Stimulated activated CD8-positive, alpha-beta memory T cell treated with anti-CD3 and anti-CD28 coated beads, Interleukin-4, amount 100 ng/mL, for 4 hours (primary cell): ENCODE measurements around the gene IFRD1.

Experiments used
- DNase-seq, 2 donors: peaks; one replicate each; pipeline ENCODE4 v3.0.0-alpha.2; 2020; ENCODE audit warnings: low read depth in 2 of 2, low spot score in 1 of 2

IFRD1 gene

DNA sequence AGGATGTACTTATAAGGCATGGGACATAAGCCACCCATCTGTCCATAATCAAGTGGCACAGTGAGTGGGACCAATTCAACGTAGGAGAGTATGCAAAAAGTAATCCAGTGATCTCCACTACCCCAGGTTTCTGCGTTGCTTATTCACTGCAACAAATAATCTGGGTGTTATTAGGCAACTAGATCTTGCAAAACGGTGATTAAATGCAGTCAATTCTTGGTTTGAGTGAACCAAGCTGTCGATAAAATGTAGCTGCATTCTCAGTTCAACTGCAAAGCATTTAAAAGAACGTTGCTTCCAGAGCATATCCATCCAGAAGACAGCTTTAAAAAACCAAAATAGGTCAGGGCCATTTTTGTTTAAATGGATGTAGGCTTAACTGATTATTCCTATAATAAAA lies 35.5 kb downstream of the IFRD1 start:
- no peak for DNase-seq

DNA sequence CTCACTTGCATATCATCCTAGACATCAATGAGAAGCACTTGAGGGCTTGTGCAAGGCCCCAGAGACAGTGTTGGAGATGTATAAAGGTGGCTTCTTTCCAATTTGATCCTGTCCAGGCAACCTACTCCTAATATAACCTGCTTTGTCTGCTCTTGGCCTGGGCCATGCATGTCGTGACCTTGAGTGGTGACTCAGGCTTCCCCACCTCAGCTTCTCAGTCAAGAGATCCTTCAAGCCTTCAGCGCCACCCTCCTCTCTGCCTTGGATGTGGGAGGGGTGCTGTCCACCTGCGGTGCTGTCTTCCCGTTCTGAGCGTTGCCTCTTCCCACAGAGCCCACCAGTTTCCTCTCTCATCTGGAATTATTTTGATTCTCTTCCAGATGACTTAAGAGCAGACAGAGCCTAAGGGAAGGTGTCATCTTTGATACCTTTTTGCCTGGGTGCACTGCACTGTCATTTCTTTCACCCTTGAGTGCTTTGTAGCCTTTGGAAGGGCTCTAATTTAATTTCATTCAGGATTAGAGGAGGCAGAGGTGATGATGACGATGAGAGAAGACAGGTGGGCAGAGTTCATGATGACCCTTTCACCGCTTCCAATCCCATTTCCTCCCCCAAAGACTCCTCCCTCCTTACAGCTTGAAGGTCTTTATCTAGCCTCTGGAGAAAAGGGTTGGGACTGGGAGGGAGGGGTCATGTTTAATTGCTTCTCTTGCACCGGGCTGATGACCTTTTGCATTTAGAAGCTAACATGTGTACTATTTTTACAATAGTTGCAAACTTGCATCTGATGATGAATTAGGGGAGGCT lies 37.4 kb downstream of the IFRD1 start:
- no peak for DNase-seq

DNA sequence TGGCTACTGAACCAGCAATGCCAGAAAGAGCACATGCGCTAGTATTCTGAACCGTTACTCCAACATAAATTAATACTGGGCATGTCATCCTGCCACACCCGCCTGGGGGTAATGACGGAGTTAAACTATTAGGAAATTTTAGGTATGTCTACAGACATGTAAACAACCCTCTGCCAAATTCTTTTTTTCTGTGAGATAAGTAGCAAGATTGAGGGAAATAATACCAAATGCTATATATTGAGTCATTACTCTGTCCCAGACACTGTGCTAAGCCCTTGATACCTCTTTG lies 37.9 kb downstream of the IFRD1 start:
- DNase-seq: no peak

DNA sequence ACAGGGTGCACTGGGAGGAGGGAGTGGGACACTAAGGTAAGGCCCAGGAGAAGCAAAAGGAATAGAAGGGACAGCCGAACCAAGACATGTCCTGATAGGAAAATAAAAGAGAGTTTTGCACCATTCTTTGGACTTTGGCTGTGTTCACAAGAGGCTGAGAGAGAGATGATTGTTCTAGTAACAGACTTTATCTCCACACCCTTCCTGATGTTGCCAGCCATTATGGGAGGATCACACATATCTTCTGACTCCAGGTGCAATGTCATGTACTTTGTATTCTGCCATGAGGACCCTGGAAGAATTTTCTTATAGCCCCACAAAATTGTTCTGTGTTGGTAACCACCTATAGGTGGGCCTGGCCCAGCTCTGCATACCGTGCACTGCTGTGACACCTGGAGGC lies 41.9 kb downstream of the IFRD1 start:
- no peak for DNase-seq

DNA sequence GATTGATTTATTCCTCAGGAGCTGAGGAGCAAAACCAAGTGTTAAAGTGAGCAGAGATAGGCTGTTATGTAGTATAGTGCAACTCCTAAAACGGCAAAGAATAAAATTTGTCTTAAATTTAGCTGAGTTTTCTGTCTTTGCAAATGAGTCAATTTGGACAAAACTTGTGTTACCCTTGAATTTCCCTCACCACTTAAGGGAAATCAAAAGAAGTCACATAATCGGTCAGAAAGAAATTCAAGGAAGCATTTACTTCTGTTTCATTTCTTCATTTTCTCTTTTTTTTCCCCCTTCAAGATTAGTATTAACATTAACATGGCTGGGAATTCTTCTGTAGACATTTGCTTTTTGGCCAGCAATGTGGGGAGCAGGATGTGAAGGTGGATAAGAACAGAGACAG lies 44.4 kb downstream of the IFRD1 start:
- no peak for DNase-seq

DNA sequence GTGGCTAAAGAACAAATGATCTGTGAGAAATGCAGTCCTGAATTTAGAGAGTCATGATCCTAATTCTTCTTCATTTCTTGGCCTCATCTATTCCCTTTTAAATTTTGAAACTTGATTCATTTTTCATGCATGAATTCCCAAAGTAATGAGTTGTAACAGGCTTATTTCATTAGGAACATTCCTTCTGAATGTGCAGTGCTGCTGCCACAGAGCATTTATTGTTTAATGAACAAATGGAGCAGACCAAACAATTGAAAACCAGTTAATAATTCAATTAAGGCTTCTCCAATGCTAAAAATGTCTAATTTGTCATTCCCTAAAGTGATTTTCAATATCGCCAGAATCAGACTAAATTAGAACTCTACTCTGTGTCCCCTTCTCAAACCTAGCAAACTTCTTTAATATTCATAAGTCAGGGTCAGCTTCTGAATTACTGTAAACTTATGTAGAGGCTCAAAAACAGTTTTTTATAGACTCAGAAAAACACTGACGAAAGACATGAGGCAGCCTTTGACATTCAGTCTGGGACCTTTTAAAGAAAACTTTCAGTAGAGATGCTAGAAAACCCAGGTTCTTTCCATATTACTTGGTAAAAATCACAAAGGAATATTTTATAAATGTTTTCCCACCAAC lies 45.0 kb downstream of the IFRD1 start:
- DNase-seq: no peak

DNA sequence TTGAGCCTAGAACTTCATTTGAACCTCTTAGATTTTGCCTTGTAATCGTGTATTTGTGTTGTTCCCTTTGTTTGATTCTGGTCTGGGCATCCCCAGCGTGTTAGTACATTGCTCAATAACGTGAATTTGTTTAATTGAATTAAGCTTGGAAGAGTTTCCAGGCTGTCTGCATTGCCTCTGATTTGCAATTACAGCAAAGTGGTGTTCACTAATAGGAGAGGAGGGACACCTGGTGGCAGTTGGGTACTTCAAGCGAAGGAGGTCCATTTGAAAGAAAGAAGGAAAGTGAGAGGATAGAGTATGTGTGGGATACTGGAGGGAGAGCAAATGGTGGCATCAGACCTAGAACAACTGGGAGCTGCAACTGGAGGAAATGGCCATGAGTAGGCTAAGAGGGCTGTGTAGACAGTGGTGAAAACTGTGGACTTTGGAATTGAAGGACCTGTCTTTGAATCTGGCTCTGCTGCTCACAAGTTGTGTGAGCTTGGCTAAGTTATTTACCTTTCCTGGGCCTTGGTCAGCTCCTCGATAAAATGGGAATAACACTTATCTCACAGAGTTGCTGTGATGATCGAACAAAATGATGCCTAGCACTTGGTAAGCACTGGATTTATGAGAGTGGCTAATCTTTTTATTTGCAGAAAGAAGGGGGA lies 45.7 kb downstream of the IFRD1 start:
- peak in 1 of 2 donors; percentile 12 for DNase-seq

DNA sequence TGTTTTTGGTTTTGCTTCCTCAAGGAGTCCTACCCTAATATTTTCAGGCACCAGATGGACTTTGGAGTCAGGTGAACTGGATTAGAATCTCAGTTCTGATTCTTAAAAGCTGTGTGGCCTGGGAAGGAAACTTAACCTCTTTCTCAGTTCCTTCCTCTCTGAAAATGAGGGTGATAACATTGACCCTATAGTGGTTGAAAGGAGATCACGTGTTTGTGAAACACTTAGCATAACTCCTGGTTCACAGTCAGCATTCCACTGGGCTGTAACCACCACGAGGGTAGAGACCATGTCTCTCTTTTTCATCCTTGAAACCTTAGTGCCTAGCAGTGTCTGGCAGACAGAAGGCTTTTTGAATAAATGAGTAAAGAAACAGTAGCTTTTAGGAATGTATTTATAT lies 47.2 kb downstream of the IFRD1 start:
- DNase-seq: no peak

DNA sequence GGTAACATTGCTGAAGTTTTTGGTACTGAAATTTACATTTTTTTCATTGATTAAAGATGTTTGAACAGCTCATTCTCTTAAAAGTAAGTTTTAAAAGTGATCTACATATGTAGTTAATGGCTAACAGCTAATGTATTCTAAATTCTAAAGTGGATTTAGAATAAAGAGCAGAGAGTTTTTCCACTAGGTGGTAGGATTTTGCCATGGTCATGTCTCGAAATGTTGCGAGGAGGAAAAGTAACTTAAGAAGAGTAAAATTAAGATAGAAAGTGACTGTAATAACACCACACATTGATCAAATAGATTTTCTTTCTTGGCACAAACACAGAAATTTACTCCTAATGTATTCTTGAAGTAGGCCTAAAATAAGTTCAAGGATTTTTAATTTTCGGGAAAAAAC lies 50.4 kb downstream of the IFRD1 start:
- DNase-seq: no peak

DNA sequence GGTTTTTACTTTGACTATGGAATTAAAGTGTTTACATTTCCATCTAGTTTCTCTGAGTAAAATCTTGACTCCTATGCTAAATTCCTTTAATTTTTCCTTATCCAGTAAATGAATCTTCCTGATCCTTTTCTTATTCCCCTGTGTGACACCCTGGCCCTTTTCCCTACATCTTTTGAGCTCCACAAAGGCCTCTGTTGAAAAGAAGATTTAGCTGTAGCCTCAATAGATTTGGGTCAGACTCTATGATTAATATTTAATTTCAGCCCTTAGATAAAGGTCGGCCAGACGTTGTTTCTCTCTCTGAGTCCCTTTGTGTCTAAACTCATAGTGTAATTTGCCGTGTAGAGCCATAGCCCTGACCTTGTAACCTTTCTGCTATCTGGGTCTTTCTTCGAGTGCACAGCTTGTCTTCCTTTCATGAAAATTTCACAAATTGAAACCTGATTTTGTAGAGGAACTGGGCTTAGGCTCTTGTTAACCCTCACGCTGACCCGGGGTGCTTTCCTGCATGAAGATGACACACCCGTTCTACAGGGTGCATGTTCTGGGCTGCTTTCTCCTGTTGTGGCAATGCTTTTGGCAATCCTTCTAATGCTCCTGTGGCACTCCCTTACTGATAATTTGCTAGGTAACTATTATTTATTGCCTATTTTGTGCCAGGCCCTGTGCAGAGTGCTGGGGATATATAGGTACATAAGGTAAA lies 51.7 kb downstream of the IFRD1 start:
- DNase-seq: no peak

DNA sequence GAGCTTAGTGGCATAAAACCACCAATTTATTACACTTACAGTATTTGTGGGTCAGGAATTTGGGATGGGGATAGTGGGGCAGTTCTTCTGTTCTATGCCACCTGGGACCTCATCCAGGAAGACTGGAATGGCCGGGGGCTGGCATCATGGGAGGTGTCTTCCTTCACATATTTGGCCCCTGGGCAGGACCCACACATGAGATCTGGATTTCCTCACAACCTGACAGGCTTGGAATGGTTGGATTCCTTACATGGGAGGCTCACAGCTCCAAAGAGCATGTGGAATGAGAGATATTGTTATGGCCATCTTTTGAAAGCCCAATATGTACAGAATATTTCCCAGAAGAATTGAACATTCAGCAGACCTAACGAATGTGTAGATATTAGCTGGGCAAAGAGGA lies 52.4 kb downstream of the IFRD1 start:
- DNase-seq: no peak

DNA sequence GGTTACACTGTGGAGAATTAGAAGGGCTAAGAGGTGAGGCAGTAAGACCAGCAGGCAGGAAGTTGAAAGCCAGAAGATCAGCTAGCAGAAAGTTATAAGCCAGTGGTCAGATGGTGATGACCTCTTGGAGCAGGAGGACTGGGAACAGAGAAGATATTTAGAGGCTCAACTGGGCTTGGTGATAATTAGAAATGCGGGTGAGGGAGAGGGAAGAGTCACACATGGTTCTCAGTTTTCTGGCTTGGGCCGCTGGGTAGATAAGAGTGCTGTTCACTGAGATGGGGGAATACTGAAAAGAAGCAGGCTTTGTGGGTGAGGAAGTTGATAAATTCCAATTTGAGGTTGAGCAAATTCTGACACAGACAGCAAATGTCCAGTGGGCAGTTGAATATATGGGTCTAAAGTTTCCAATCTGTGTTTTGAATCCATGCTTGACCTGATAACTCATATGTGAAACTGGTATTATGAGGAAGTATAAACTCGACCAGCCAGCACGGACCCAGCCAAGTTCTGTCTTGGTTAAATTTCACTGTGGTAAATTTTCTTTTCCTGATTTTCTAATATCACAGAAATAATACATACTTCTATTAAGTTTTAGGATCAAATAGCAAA lies 53.2 kb downstream of the IFRD1 start:
- no peak for DNase-seq

DNA sequence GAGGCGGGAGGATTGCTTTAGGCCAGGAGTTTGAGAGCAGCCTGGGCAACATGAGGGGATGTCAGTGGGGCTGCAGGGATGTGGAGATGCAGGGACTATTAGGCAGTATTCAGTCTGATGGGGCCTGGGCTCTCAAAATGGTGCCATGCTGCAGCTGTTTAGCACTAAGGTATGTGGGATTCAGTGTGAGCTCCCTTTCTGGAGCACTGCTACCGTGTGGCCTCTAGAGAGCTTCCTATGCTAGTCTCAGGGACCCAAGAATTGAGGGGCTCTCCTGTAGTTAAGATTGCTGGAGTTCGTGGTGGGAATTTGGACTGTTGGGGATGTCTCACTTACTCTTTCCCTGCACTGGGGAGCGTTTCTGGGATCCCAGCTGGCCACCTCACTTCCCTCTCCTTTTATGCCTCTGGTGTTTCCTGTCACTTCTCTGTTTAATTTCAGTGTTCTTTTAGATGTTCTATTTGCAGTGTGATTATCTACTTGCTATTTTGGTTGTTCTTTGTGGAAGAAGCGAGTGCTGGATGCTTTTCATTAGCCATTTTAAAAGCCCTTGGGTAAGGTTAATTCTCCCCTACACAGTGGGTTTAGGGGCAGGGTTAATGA lies 53.9 kb downstream of the IFRD1 start:
- no peak for DNase-seq

DNA sequence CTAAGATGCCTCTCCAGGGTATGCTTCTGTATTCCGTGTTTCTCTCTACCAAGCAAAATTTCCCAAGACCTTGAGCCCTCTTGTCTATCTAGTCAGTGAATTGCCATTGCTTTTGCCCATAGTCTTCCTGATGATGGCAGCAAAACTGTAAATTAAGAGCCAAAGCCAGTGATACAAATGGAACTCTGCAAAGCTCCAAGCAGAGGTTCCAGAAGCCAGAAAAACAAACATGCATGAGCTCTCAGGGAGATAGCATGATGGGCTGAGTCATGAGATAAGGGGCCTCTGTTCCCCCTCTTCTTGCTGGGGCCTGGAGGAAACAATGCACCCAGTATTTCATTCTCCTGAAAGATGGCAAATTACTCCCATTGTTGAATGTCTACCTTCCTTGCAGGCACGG lies 55.2 kb downstream of the IFRD1 start:
- no peak for DNase-seq

DNA sequence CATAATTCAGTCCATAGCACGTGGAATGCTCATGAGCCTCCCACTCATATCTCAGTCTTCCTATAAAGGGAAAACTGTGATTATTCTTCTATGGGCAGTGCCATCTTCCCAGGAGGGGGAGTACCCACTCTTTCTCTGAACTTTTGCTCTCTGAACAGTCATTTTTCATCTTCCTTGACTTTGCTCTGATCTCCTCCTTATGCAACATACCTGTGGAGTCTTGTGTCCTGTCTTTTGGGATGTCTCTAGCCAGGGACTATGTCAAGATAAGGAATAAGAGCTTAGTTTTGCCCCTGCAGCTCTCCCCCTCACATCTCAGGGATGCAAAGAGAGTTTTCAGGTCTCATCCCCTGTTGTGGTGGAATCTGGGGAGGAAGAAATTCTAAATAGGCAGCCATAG lies 58.1 kb downstream of the IFRD1 start:
- DNase-seq: no peak

DNA sequence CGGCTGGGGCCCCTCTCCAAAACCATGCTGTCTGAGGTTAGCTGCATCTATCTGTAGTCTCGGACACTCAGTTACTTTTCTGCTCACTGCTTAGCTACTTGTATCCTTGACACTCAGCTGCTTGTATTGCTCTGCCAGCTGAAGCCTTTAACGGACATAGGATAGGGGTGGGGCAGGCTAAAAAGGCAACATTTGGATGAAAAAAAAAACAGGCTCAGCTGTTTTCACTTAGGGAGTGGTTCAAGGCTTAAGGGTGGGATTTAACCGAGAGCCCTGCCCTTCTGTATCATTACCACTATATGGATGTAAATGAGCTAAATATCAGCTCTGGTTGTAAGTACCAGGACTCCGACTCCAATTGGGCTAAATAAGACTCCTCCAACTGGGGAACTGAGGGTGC lies 59.1 kb downstream of the IFRD1 start:
- no peak for DNase-seq

DNA sequence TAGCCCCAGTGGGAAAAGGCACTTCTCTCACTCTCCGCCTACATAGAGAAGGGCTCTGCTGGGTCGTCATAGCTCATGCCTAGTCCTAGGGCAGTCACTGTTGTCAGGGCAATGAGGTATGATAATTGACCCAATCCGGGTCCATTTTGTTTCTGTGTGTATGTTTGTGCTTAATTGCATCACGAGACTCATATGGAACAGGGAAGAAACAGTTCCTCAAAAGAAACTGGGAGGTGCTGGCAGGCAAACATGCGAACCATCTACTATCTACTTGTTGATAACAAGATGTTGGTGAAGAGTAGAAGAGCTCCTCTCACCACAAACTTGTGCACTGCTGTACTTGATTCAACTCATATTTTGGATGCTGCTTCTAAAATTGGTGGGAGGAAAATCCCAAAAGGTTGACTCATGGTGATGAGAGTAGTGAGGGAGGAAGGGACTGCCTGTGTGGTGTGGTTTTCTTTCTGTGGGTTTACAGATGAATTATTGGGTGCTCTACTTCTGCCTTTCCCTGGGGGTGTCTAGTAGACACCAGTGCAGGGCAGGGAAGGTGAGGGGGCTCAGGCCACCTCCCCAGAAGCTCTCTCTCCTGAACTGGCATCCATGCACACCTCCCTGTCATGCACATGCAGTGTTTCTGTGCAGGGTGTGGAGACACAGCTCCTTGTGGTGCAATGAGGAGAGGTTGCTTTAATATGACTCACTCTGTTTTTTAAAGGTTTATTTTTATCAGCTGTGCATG lies 59.9 kb downstream of the IFRD1 start:
- no peak for DNase-seq

DNA sequence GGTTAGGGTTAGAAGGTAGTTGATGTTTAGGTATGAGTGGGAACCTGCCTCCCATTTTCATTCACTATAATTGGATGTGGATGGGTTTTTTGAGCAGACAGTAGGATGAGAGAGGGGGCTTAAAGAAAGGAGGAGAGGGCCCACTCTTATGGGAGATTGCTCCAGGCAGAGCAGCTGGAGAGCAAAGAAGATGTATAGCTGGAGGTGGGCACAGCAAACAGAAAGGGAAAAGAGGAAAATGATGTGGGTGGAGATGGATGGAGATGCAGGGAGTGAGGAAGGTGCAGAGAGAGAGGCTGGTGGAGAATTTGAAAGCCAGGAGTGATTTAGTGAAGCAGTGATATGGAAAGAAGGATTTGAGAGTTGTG lies 60.5 kb downstream of the IFRD1 start:
- no peak for DNase-seq

DNA sequence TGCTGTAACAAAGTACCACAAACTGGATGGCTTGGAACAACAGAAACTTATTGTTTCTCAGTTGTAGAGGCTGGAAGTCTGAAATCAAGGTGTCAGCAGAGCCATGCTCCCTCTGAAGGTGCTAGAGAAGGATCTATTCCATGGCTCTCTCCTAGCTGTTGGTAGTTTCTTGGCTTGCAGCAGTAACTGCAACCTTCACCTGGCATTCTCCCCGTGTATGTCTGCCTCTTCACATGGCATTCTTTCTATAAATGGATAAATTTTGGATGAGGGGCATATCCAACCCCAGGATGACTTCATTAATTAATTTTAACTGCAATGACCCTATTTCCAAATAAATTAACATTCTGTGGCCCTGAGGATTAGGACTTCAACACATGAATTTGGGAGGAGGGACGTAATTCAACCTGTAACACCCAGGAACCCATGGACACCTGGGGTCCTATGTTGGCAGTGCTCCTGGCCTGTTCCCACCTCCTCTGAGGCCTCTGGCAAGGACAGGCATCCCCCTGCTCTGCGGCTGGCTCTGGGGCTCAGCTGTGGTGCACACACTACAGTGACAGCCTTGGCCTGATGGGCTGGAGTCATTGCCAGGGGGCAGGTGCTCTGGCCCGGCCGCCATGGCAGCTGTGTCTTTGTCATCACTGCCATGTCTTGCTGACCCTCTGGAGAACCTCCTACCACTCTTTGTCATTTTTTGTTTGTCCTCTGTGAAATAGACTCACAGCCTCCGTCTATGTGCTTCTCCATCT lies 61.4 kb downstream of the IFRD1 start:
- DNase-seq: no peak
